ENCODE measurements around the gene DAAM1. TPM values are rescaled to one million over a fixed set of nuclear protein-coding genes. Genes with fewer than 3 reads are reported as not detected.

DAAM1 gene
- polyA plus RNA-seq, 1 of the 3 experiments (the other 2 are of a cell fraction), result 5.1 TPM

GRCh38 chr14:59283361-59283760, 94.9 kb downstream of the DAAM1 start:
- H3K27ac ChIP-seq (ENCODE audit: low read depth in 2 of 2, low read length in 1 of 2), result no peak overlapping the region
- H3K36me3 ChIP-seq (replicated peaks in 1 of 2; ENCODE audit: control insufficient read depth in 1 of 2, insufficient read depth in 2 of 2, low read length in 1 of 2), result peaks cover 0 to 14% of the 10 kb centered on the region in 2 experiments
- H2AFZ ChIP-seq (ENCODE audit: low read depth), result no peak overlapping the region
- no peaks in the 10 kb centered on the region for H4K20me1 ChIP-seq (ENCODE audit: insufficient read depth)
- no peak for DNase-seq
- peaks cover 0 to 10% of the 10 kb centered on the region in 2 experiments; a peak in 3 of 4 replicates for H3K4me1 ChIP-seq (ENCODE audit: control insufficient read depth in 1 of 2, insufficient read depth in 2 of 2, low read depth in 1 of 2, low read length in 1 of 2)
- H3K4me2 ChIP-seq, result no peak overlapping the region
- H3K9me2 ChIP-seq, result no peaks in the 10 kb centered on the region
- TF ChIP-seq USF2 (IDR thresholded peaks at IDR 0.05; ENCODE audit: borderline replicate concordance, low read depth, low read length) (no peak), RFX5 (IDR thresholded peaks at IDR 0.05; ENCODE audit: low read length) (no peak), NFIC (IDR thresholded peaks at IDR 0.05; ENCODE audit: borderline replicate concordance) (no peak), EZH2phosphoT487 (IDR thresholded peaks at IDR 0.05; ENCODE audit: borderline replicate concordance, low read depth) (no peak), MAX (IDR thresholded peaks at IDR 0.05; ENCODE audit: low read depth) (no peak), NRF1 (IDR thresholded peaks at IDR 0.05; ENCODE audit: low read depth, low read length) (no peak), TEAD4 (IDR thresholded peaks at IDR 0.05; ENCODE audit: borderline replicate concordance, insufficient read depth) (no peak), RAD21 (IDR thresholded peaks at IDR 0.05; ENCODE audit: low read length) (no peak), CHD2 (IDR thresholded peaks at IDR 0.05; ENCODE audit: low read length, partially characterized antibody) (no peak), EP300 (IDR thresholded peaks at IDR 0.05; ENCODE audit: borderline replicate concordance in 1 of 2, low read depth in 1 of 2, low read length in 1 of 2) (no peak), MXI1 (IDR thresholded peaks at IDR 0.05; ENCODE audit: low read depth, low read length) (no peak), REST (IDR thresholded peaks at IDR 0.05; ENCODE audit: low read depth, low read length) (no peak), PBX3 (IDR thresholded peaks at IDR 0.05) (no peak)
- TF ChIP-seq, protein P1, sequence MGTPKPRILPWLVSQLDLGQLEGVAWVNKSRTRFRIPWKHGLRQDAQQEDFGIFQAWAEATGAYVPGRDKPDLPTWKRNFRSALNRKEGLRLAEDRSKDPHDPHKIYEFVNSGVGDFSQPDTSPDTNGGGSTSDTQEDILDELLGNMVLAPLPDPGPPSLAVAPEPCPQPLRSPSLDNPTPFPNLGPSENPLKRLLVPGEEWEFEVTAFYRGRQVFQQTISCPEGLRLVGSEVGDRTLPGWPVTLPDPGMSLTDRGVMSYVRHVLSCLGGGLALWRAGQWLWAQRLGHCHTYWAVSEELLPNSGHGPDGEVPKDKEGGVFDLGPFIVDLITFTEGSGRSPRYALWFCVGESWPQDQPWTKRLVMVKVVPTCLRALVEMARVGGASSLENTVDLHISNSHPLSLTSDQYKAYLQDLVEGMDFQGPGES (IDR thresholded peaks at IDR 0.05; ENCODE audit: low read depth, low read length), result no peak
- no peaks in the 10 kb centered on the region for H3K9me3 ChIP-seq
- H3K4me3 ChIP-seq (ENCODE audit: low read depth in 2 of 2, low read length in 1 of 2), result no peak overlapping the region
- POLR2A ChIA-PET, result no interaction called here
- CTCF ChIA-PET, result no interaction called here
- peaks cover 15% of the 10 kb centered on the region for H3F3A ChIP-seq (replicated peaks; ENCODE audit: insufficient read depth)
- H3K9ac ChIP-seq, result no peak overlapping the region
- H3K79me2 ChIP-seq (ENCODE audit: insufficient read depth), result no peaks in the 10 kb centered on the region; the same call in 1 of the 2 replicates
- no peaks in the 10 kb centered on the region for H3K27me3 ChIP-seq (ENCODE audit: insufficient read depth)
